ENCODE data around the gene SCRT2. TPM values are rescaled to one million over a fixed set of nuclear protein-coding genes. Genes with fewer than 3 reads are reported as not detected.
"Not testable (repeated sequence)": the region's sequence is repeated elsewhere in the genome, so short reads cannot be mapped to it uniquely, and the experiment has no call there.

The SCRT2 gene
- total RNA-seq, 1 experiment from 2014 or later = not detected

- H3K9me2 ChIP-seq (ENCODE audit: insufficient read depth); H3K79me2 ChIP-seq (ENCODE audit: insufficient read depth, low read length); H4K20me1 ChIP-seq (ENCODE audit: insufficient read depth); H3K4me2 ChIP-seq (ENCODE audit: low read length); DNase-seq (ENCODE audit: low read depth, low spot score); H3K36me3 ChIP-seq (ENCODE audit: control insufficient read depth in 1 of 2, insufficient read depth in 2 of 2, low read length in 2 of 2); BruUV-seq (replicated peaks); H3K9me3 ChIP-seq (ENCODE audit: control insufficient read depth in 1 of 2, insufficient read depth in 1 of 2, low read depth in 1 of 2, low read length in 2 of 2); RAD21 ChIA-PET (ENCODE audit: low non-redundant PET in 1 of 2, low total read pairs in 2 of 2, uncharacterized antibody in 2 of 2, unreplicated experiment in 2 of 2); H2AFZ ChIP-seq (ENCODE audit: low read depth, low read length, poor library complexity, severe bottlenecking); H3K27ac ChIP-seq (ENCODE audit: low read depth, low read length); POLR2A ChIA-PET; H3K27me3 ChIP-seq (ENCODE audit: insufficient read depth, low read length); H3K4me3 ChIP-seq (replicated peaks in 1 of 2; ENCODE audit: low read depth in 1 of 2, low read length in 2 of 2); intact Hi-C loops (cut with micrococcal nuclease); H3K9ac ChIP-seq (ENCODE audit: low read length); CTCF ChIA-PET; ATAC-seq; H3K4me1 ChIP-seq (ENCODE audit: control insufficient read depth in 1 of 2, insufficient read depth in 2 of 2, low read length in 2 of 2): not testable (repeated sequence)
These were observed 18.2 kb upstream of the SCRT2 start for GRCh38 chr20:693786-694185.

GRCh38 chr20:692044-692443 lies 16.4 kb upstream of the SCRT2 start:
- H3K27me3 ChIP-seq (ENCODE audit: insufficient read depth, low read length) = no peaks in the 10 kb centered on the region; the same call in 1 of the 2 replicates
- no TSS peak for BruUV-seq (replicated peaks)
- intact Hi-C loops (cut with micrococcal nuclease) = no loop called here

More at GRCh38 chr20:692044-692443, 16.4 kb upstream of the SCRT2 start:
- no peaks in the 10 kb centered on the region for H3K36me3 ChIP-seq (ENCODE audit: control insufficient read depth in 1 of 2, insufficient read depth in 2 of 2, low read length in 2 of 2)
- H3K79me2 ChIP-seq (ENCODE audit: insufficient read depth, low read length) = no peaks in the 10 kb centered on the region
- H3K27ac ChIP-seq (ENCODE audit: low read depth, low read length) = no peak overlapping the region
- H3K4me1 ChIP-seq (ENCODE audit: control insufficient read depth in 1 of 2, insufficient read depth in 2 of 2, low read length in 2 of 2) = no peaks in the 10 kb centered on the region
- H3K9me3 ChIP-seq (ENCODE audit: control insufficient read depth in 1 of 2, insufficient read depth in 1 of 2, low read depth in 1 of 2, low read length in 2 of 2) = no peaks in the 10 kb centered on the region
- ChIA-PET POLR2A (no interaction called here), RAD21 (ENCODE audit: low non-redundant PET in 1 of 2, low total read pairs in 2 of 2, uncharacterized antibody in 2 of 2, unreplicated experiment in 2 of 2) (no interaction called here), CTCF (no interaction called here)
- no peak overlapping the region for H3K4me3 ChIP-seq (replicated peaks in 1 of 2; ENCODE audit: low read depth in 1 of 2, low read length in 2 of 2)
- H2AFZ ChIP-seq (ENCODE audit: low read depth, low read length, poor library complexity, severe bottlenecking) = no peak overlapping the region
- no peaks in the 10 kb centered on the region for H3K9me2 ChIP-seq (ENCODE audit: insufficient read depth)
- H3K9ac ChIP-seq (ENCODE audit: low read length) = no peak overlapping the region
- TF ChIP-seq RAD21 (IDR thresholded peaks at IDR 0.05; ENCODE audit: low read depth) = no peak
- TF ChIP-seq SRF (IDR thresholded peaks at IDR 0.05; ENCODE audit: low read depth) = no peak
- TF ChIP-seq EZH2phosphoT487 (IDR thresholded peaks at IDR 0.05; ENCODE audit: borderline replicate concordance) = no peak
- no peak for TF ChIP-seq CTCF (IDR thresholded peaks at IDR 0.05 in 2 of 3, conservative IDR thresholded peaks at IDR 0.05 in 1 of 3; ENCODE audit: borderline replicate concordance in 1 of 3, insufficient read depth in 1 of 3, low read depth in 2 of 3, low read length in 2 of 3)
- TF ChIP-seq SP1 (IDR thresholded peaks at IDR 0.05; ENCODE audit: low read depth) = no peak
- TF ChIP-seq JUND (IDR thresholded peaks at IDR 0.05) = no peak
- no peak for TF ChIP-seq YY1 (IDR thresholded peaks at IDR 0.05; ENCODE audit: extremely low read depth, insufficient replicate concordance, low read depth, low read length)
- no peak for TF ChIP-seq SIN3A (IDR thresholded peaks at IDR 0.05; ENCODE audit: low read depth)
- ATAC-seq = no peak
- H4K20me1 ChIP-seq (ENCODE audit: insufficient read depth) = no peaks in the 10 kb centered on the region
- no peak for DNase-seq (ENCODE audit: low read depth, low spot score)
- H3K4me2 ChIP-seq (ENCODE audit: low read length) = no peak overlapping the region

Data from HCT116 (cell line).